Ammon's horn (tissue), 1 donor: Measurements from ENCODE around the gene PCYT1A.
A peak's percentile ranks its signal among the peaks of the same experiment; 100 is the strongest.
"Not testable (repeated sequence)": the region's sequence is repeated elsewhere in the genome, so short reads cannot be mapped to it uniquely, and the experiment has no call there.

Experiments used
- DNase-seq: peaks from one replicate; pipeline ENCODE4 v3.0.0-alpha.2; 2016; ENCODE audit warnings: low spot score

Gene PCYT1A

GRCh38 chr3:196287090-196287439 is 461 bp downstream of the PCYT1A start:
- no peak for DNase-seq

- DNase-seq = no peak
Measured at GRCh38 chr3:196284396-196284795, 3.1 kb downstream of the PCYT1A start.

- no peak for DNase-seq
Measured at GRCh38 chr3:196281962-196282361, 5.6 kb downstream of the PCYT1A start.

- no peak for DNase-seq
Measured at GRCh38 chr3:196280689-196281440, 6.7 kb downstream of the PCYT1A start.

- DNase-seq = no peak
Measured at GRCh38 chr3:196275126-196275525, 12.4 kb downstream of the PCYT1A start.

- no peak for DNase-seq
Measured at GRCh38 chr3:196274585-196274984, 12.9 kb downstream of the PCYT1A start.

- no peak for DNase-seq
Measured at GRCh38 chr3:196273655-196274054, 13.9 kb downstream of the PCYT1A start.

GRCh38 chr3:196272826-196273225 is 14.7 kb downstream of the PCYT1A start:
- no peak for DNase-seq

GRCh38 chr3:196270499-196270898 is 17.0 kb downstream of the PCYT1A start:
- DNase-seq = peak; percentile 10

GRCh38 chr3:196268284-196269163 is 19.0 kb downstream of the PCYT1A start:
- DNase-seq = no peak

GRCh38 chr3:196263819-196264218 is 23.7 kb downstream of the PCYT1A start:
- DNase-seq = no peak

- DNase-seq = no peak
Measured at GRCh38 chr3:196260784-196261183, 26.7 kb downstream of the PCYT1A start.

GRCh38 chr3:196255776-196256175 is 31.8 kb downstream of the PCYT1A start:
- no peak for DNase-seq

GRCh38 chr3:196254376-196255283 is 32.9 kb downstream of the PCYT1A start:
- DNase-seq = no peak

- no peak for DNase-seq
Measured at GRCh38 chr3:196251918-196252317, 35.6 kb downstream of the PCYT1A start.

- DNase-seq = no peak
Measured at GRCh38 chr3:196246612-196247308, 40.8 kb downstream of the PCYT1A start.

GRCh38 chr3:196244166-196244565 is 43.4 kb downstream of the PCYT1A start:
- DNase-seq = not testable (repeated sequence)

- no peak for DNase-seq
Measured at GRCh38 chr3:196241704-196242103, 45.8 kb downstream of the PCYT1A start.

- no peak for DNase-seq
Measured at GRCh38 chr3:196240424-196240823, 47.1 kb downstream of the PCYT1A start.

GRCh38 chr3:196238612-196239560 is 48.6 kb downstream of the PCYT1A start:
- no peak for DNase-seq
